OCI-LY1 (cell line): ENCODE data around the gene GGCT.

Source experiments
- CTCF ChIP-seq: fragments of 200-600 bp; sonication (generic), shearing (Covaris generic); IDR thresholded peaks from 2 replicates; pipeline ENCODE4 v1.5.1; 2017; ENCODE audit warnings: mild to moderate bottlenecking, antibody characterized with exemption, low read length, moderate library complexity, mixed read lengths
- EZH2 ChIP-seq: fragments of 200-600 bp; sonication (generic), shearing (Covaris generic); IDR thresholded peaks from 2 replicates; pipeline ENCODE4 v1.8.0; 2017; ENCODE audit warnings: borderline replicate concordance, mixed run types, mild to moderate bottlenecking, antibody characterized with exemption, low read length, moderate library complexity, mixed read lengths

- TF ChIP-seq EZH2, result no peak
- no peak for TF ChIP-seq CTCF
These were observed 29.0 kb downstream of the GGCT start for GRCh38 chr7:30475580-30475979.
